ENCODE data around the gene FGF14.

GRCh38 chr13:101795025-101795424 lies 606.8 kb downstream of the FGF14 start:
- TF ChIP-seq EZH2 (IDR thresholded peaks at IDR 0.05; ENCODE audit: low read depth, unreplicated experiment) (no peak), CTCF (conservative IDR thresholded peaks at IDR 0.05; ENCODE audit: low read depth in 2 of 2) (no peak)
- TF ChIP-seq, protein P1, sequence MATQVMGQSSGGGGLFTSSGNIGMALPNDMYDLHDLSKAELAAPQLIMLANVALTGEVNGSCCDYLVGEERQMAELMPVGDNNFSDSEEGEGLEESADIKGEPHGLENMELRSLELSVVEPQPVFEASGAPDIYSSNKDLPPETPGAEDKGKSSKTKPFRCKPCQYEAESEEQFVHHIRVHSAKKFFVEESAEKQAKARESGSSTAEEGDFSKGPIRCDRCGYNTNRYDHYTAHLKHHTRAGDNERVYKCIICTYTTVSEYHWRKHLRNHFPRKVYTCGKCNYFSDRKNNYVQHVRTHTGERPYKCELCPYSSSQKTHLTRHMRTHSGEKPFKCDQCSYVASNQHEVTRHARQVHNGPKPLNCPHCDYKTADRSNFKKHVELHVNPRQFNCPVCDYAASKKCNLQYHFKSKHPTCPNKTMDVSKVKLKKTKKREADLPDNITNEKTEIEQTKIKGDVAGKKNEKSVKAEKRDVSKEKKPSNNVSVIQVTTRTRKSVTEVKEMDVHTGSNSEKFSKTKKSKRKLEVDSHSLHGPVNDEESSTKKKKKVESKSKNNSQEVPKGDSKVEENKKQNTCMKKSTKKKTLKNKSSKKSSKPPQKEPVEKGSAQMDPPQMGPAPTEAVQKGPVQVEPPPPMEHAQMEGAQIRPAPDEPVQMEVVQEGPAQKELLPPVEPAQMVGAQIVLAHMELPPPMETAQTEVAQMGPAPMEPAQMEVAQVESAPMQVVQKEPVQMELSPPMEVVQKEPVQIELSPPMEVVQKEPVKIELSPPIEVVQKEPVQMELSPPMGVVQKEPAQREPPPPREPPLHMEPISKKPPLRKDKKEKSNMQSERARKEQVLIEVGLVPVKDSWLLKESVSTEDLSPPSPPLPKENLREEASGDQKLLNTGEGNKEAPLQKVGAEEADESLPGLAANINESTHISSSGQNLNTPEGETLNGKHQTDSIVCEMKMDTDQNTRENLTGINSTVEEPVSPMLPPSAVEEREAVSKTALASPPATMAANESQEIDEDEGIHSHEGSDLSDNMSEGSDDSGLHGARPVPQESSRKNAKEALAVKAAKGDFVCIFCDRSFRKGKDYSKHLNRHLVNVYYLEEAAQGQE (IDR thresholded peaks at IDR 0.05; ENCODE audit: unreplicated experiment): no peak

Measured in GM23338 (cell line).